Measurements from ENCODE around the gene ENPP1. TPM values are rescaled to one million over a fixed set of nuclear protein-coding genes. Genes with fewer than 3 reads are reported as not detected.
A peak's percentile ranks its signal among the peaks of the same experiment; 100 is the strongest.

ENPP1 gene
- total and polyA plus RNA-seq, 11 donors = 0.60 to 4.2 (median 1.6) TPM

DNA sequence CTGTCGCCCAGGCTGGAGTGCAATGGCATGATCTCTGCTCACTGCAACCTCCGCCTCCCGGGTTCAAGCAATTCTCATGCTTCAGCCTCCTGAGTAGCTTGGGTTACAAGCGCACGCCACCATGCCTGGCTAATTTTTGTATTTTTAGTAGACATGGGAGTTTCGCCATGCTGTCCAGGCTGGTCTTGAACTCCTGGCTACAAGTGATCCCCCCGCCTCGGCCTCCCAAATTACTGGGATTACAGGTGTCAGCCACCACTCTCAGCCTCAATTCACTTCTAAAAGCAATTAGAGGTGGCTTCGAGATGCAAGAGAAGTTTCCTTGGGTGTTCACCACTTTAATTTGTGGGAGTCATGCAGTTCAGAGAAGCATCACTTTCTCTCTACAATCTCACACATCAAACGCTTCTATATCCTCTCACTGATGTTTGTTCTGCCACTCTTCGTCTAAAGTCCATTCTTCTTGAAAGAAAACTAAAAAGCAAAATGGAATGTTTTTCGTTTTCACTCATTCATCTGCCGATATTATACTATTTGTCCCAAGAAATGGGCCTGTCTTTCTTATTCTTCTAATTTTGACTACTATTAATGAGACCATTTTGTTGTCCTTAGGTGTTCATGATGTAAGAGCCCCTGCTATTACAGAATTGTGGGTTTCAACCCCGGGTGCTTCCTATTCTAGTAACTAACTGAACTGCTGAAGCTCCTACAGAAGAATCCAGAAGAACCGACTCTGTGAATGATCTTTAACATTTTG, 38.3 kb upstream of the ENPP1 start:
- ATAC-seq = no peak
- no peak overlapping the region for H3K4me3 ChIP-seq
- no peaks in the 10 kb centered on the region for H3K9me3 ChIP-seq
- H3K4me1 ChIP-seq = peaks cover 0 to 26% (median 0%) of the 10 kb centered on the region in 12 donors
- H3K27ac ChIP-seq = no peak overlapping the region
- no peaks in the 10 kb centered on the region for H3K36me3 ChIP-seq
- 87 to 92% (median 89%) methylated on average over 15 of the region's 15 CpGs for WGBS, 4 donors
- no peaks in the 10 kb centered on the region for H3K27me3 ChIP-seq
- no peak for TF ChIP-seq CTCF (IDR thresholded peaks at IDR 0.05)
- no peak for DNase-seq
- intact Hi-C loops (cut with DNase I) = no loop called here

DNA sequence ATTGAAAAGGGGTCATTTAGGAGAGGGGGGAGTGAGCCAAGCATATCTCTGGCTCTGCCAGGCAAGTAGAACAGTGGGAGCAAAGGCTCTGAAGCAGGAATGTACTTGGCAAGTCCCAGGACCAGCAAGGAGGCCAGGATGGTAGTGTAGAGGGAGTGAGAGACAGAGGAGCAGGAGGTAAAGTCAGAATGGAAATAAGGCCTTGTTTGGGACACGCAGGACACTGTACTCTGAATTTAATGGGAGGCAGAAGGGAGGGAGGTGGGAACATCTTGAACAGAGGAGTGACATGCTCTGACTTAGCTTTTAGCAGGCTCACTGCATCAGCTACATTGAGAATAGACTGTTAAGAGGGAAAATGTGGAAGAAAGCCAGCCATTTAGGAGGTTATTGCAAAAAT, 37.0 kb upstream of the ENPP1 start:
- Histone ChIP-seq H3K4me1 (peaks cover 0 to 17% (median 0%) of the 10 kb centered on the region in 12 donors), H3K4me3 (no peak overlapping the region)
- no peak for ATAC-seq

GRCh38 chr6:131773284-131773950, 34.4 kb upstream of the ENPP1 start:
- H3K27ac ChIP-seq = peak overlapping the region in 7 of 12 donors; percentile 5 to 52 (median 42)
- H3K9me3 ChIP-seq = no peaks in the 10 kb centered on the region
- TF ChIP-seq POLR2A (IDR thresholded peaks at IDR 0.05) (no peak), CTCF (IDR thresholded peaks at IDR 0.05) (no peak)
- ATAC-seq = peak; percentile 42 to 80 (median 60)
- H3K27me3 ChIP-seq = no peaks in the 10 kb centered on the region
- intact Hi-C loops (cut with DNase I) = no loop called here
- H3K36me3 ChIP-seq = no peaks in the 10 kb centered on the region
- WGBS, 4 donors = 26 to 50% (median 39%) methylated on average over 4 of the region's 4 CpGs
- peaks cover 0 to 12% (median 0%) of the 10 kb centered on the region in 12 donors for H3K4me1 ChIP-seq
- DNase-seq = no peak
- H3K4me3 ChIP-seq = no peak overlapping the region

More for the DNA sequence above, 37.0 kb upstream of the ENPP1 start:
- Histone ChIP-seq H3K27ac (no peak overlapping the region), H3K27me3 (no peaks in the 10 kb centered on the region), H3K36me3 (no peaks in the 10 kb centered on the region), H3K9me3 (no peaks in the 10 kb centered on the region)
- DNase-seq = no peak
- WGBS, 4 donors = 73 to 88% (median 81%) methylated on average over 1 of the region's 1 CpG
- intact Hi-C loops (cut with DNase I) = no loop called here
- no peak for TF ChIP-seq CTCF (IDR thresholded peaks at IDR 0.05)
- no peak for TF ChIP-seq POLR2A (IDR thresholded peaks at IDR 0.05)

DNA sequence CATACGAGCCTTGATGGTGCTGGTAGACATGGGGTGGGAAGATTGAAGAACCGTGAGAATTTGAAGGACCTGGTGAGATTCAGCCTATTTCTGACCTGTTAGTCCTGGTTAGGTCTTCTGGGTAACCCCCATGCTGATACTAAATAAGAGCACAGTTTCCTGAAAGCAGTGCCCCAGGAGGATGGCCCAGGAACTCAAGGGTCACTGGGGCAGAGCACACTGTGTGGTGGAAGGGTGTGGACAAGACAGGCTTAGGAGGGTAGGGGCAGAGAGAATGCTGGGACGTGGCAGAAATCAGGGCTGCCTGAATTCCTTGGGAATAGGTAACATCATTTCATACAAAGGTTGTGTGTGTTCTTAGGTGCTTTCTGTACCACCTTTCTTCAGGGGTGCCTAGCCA, 31.9 kb upstream of the ENPP1 start:
- no peaks in the 10 kb centered on the region for H3K9me3 ChIP-seq
- TF ChIP-seq POLR2A (IDR thresholded peaks at IDR 0.05) (no peak), CTCF (IDR thresholded peaks at IDR 0.05) (no peak)
- no peak overlapping the region for H3K27ac ChIP-seq
- ATAC-seq (no peak), DNase-seq (no peak)
- no peaks in the 10 kb centered on the region for H3K36me3 ChIP-seq
- H3K4me1 ChIP-seq = peaks cover 0 to 12% (median 0%) of the 10 kb centered on the region in 12 donors
- no peaks in the 10 kb centered on the region for H3K27me3 ChIP-seq
- 88 to 94% (median 92%) methylated on average over 3 of the region's 3 CpGs for WGBS, 4 donors
- H3K4me3 ChIP-seq = no peak overlapping the region
- intact Hi-C loops (cut with DNase I) = no loop called here

Measured in heart left ventricle (tissue), 16 donors.